Activated gamma-delta T cell treated with Interleukin-2 at 50 U/mL for 16 hours (primary cell): Measurements from ENCODE around the gene TPGS1.

Experiments used
- DNase-seq: peaks from one replicate; pipeline ENCODE4 v3.0.0-alpha.2; 2020

Gene TPGS1

GRCh38 chr19:542173-542866 lies 35.0 kb downstream of the TPGS1 start:
- no peak for DNase-seq

- peak; percentile 81 for DNase-seq
Observed at GRCh38 chr19:543910-544608, 36.8 kb downstream of the TPGS1 start, which contains the start of gene GZMM. Gene GZMM (plus strand): TSS chr19:544053. CDS start chr19:544072, 19 bp downstream.

- DNase-seq: no peak
Observed at GRCh38 chr19:547117-547516, 39.8 kb downstream of the TPGS1 start.

- no peak for DNase-seq
Observed at GRCh38 chr19:547836-548720, 40.8 kb downstream of the TPGS1 start.

- DNase-seq: no peak
Observed at GRCh38 chr19:548886-549830, 41.9 kb downstream of the TPGS1 start.

- DNase-seq: no peak
Observed at GRCh38 chr19:554817-555216, 47.5 kb downstream of the TPGS1 start.

GRCh38 chr19:555474-555808 lies 48.1 kb downstream of the TPGS1 start:
- no peak for DNase-seq

GRCh38 chr19:556611-557382 lies 49.5 kb downstream of the TPGS1 start:
- no peak for DNase-seq

- no peak for DNase-seq
Observed at GRCh38 chr19:558770-559439, 51.6 kb downstream of the TPGS1 start.

- DNase-seq: no peak
Observed at GRCh38 chr19:560121-560520, 52.8 kb downstream of the TPGS1 start.

- no peak for DNase-seq
Observed at GRCh38 chr19:566403-566802, 59.1 kb downstream of the TPGS1 start.

GRCh38 chr19:566844-567243 lies 59.5 kb downstream of the TPGS1 start:
- DNase-seq: no peak

GRCh38 chr19:567296-567900 lies 60.1 kb downstream of the TPGS1 start:
- DNase-seq: no peak
